Glutamatergic neuron (in vitro differentiated cells): ENCODE results near the gene POLN. TPM values are rescaled to one million over a fixed set of nuclear protein-coding genes. Genes with fewer than 3 reads are reported as not detected.

Experiments used
- DNase-seq: peaks from one replicate; pipeline ENCODE4 v3.0.0; 2022
- H3K27ac Mint-ChIP-seq: one replicate; pipeline ENCODE4 v1.8.0; 2020; ENCODE audit warnings: mild to moderate bottlenecking, mixed read lengths, inconsistent platforms; ENCODE audit not compliant: unreplicated experiment
- H3K27me3 Mint-ChIP-seq: one replicate; pipeline ENCODE4 v1.8.0; 2020; ENCODE audit warnings: mild to moderate bottlenecking, moderate library complexity, mixed read lengths, inconsistent platforms; ENCODE audit not compliant: unreplicated experiment
- H3K36me3 Mint-ChIP-seq: one replicate; pipeline ENCODE4 v1.8.0; 2020; ENCODE audit warnings: mild to moderate bottlenecking, mixed read lengths, inconsistent platforms; ENCODE audit not compliant: unreplicated experiment
- H3K4me1 Mint-ChIP-seq: one replicate; pipeline ENCODE4 v1.8.0; 2020; ENCODE audit warnings: mild to moderate bottlenecking, low read depth, mixed read lengths, inconsistent platforms; ENCODE audit not compliant: unreplicated experiment
- H3K4me3 Mint-ChIP-seq: one replicate; pipeline ENCODE4 v1.8.0; 2020; ENCODE audit warnings: mild to moderate bottlenecking, mixed read lengths, inconsistent platforms; ENCODE audit not compliant: unreplicated experiment
- H3K9me3 Mint-ChIP-seq: one replicate; pipeline ENCODE4 v1.8.0; 2020; ENCODE audit warnings: mild to moderate bottlenecking, moderate library complexity, mixed read lengths, inconsistent platforms; ENCODE audit not compliant: unreplicated experiment
- total RNA-seq: library from RNA; stranded (reverse); fragmentation: NEBNext Ultra II Directional; extraction: Animal tissue kit (Norgen Biotek cat#: 25700); gene quantifications from one replicate; pipeline ENCODE4 v1.2.1, GENCODE V29; 2021; ENCODE audit not compliant: unreplicated experiment
- TF ChIP-seq, protein P1 (sequence below): fragments of 200-600 bp; sonication (generic); IDR thresholded peaks from one replicate; pipeline ENCODE4 v1.5.0; 2021; ENCODE audit not compliant: partially characterized antibody, unreplicated experiment

POLN gene
- total RNA-seq, 1 donor from 2014 or later, result 6.8 TPM

DNA sequence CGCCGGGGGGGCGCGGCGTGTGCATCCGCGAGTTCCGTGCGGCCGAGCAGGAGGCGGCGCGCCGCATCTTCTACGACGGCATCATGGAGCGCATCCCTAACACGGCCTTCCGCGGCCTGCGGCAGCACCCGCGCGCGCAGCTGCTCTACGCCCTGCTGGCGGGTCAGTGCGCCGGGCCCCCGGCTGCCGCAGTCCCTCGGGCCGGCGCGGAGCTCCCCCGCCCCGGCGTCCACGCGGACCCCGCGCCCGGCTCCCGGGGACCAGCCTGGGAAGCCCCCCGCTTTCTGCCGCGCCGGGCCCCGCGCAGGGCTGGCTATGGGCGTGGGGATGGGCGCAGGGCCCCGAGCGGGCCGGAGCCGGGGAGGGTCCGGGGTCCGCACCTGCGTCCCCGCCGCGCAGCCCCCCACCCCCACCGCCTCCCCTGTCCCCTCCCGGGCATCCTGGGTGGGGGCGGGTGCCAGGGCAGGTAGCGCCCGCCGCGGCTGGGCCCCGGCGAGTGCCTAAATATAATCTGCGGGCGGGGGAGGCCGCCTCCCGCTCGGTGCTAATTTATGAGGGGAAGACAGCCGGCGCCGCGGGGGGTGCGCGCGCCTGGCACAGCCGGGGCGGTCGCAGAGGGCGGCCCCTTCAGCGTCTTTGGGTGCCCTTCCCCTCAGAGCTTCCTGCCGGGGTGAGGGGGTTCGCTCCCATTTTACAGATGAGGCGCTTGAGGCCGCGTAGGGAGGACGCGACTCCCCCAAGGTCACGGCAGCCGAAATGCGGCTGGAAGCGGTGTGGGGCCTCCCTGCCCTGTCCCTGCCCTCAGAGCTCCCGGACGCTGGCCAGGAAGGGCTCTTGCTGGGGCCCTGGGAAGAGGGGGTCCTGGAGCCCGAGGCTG, 182.0 kb downstream of the POLN start:
- Mint-ChIP-seq H3K36me3 (no peaks in the 10 kb centered on the region), H3K4me3 (no peak overlapping the region), H3K4me1 (no peaks in the 10 kb centered on the region), H3K9me3 (peaks cover 4% of the 10 kb centered on the region), H3K27me3 (peaks cover 12% of the 10 kb centered on the region), H3K27ac (no peak overlapping the region)
- TF ChIP-seq, protein P1, sequence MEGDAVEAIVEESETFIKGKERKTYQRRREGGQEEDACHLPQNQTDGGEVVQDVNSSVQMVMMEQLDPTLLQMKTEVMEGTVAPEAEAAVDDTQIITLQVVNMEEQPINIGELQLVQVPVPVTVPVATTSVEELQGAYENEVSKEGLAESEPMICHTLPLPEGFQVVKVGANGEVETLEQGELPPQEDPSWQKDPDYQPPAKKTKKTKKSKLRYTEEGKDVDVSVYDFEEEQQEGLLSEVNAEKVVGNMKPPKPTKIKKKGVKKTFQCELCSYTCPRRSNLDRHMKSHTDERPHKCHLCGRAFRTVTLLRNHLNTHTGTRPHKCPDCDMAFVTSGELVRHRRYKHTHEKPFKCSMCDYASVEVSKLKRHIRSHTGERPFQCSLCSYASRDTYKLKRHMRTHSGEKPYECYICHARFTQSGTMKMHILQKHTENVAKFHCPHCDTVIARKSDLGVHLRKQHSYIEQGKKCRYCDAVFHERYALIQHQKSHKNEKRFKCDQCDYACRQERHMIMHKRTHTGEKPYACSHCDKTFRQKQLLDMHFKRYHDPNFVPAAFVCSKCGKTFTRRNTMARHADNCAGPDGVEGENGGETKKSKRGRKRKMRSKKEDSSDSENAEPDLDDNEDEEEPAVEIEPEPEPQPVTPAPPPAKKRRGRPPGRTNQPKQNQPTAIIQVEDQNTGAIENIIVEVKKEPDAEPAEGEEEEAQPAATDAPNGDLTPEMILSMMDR, result no peak
- DNase-seq, result peak; percentile 61

DNA sequence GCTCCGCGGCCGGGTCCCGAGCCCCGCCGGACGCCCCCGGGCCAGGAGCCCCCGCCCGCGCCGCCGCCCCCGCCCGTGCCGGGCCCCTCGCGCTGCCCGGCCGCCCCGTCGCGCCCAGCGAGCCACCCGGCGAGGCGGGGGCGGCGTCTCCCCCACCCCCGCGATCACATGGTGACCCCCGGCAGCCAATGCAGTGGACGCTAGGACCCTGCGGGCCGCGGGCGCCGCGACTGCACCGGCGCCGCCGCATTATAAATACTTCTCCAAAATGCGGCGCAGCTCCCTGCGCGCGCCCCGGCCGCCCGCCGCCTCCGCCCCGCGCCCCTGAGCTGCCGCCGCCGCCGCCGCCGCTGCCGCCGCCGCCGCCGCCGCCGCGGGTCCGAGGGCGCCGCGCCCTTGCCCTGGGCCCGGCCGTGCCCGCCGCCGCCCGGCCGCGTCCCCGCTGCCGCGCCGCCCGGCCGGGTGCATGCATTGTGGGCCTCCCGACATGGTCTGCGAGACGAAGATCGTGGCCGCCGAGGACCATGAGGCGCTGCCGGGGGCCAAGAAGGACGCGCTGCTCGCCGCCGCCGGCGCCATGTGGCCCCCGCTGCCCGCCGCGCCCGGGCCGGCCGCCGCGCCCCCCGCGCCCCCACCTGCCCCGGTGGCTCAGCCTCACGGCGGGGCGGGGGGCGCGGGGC, 182.7 kb downstream of the POLN start, which contains the start of gene NAT8L:
Gene NAT8L, plus strand, starts transcription at position 282 of the 680 bp plus-strand sequence. Its CDS starts 185 bp downstream, at position 467.
- Mint-ChIP-seq H3K4me3 (no peak within 1 kb of the TSS), H3K4me1 (no peaks in the 10 kb centered on the region), H3K9me3 (peaks cover 4% of the 10 kb centered on the region), H3K36me3 (peaks cover under 1% of the 10 kb centered on the region), H3K27me3 (peaks cover 12% of the 10 kb centered on the region), H3K27ac (no peak within 1 kb of the TSS)
- DNase-seq, result peak; percentile 72
- TF ChIP-seq, protein P1, result no peak

DNA sequence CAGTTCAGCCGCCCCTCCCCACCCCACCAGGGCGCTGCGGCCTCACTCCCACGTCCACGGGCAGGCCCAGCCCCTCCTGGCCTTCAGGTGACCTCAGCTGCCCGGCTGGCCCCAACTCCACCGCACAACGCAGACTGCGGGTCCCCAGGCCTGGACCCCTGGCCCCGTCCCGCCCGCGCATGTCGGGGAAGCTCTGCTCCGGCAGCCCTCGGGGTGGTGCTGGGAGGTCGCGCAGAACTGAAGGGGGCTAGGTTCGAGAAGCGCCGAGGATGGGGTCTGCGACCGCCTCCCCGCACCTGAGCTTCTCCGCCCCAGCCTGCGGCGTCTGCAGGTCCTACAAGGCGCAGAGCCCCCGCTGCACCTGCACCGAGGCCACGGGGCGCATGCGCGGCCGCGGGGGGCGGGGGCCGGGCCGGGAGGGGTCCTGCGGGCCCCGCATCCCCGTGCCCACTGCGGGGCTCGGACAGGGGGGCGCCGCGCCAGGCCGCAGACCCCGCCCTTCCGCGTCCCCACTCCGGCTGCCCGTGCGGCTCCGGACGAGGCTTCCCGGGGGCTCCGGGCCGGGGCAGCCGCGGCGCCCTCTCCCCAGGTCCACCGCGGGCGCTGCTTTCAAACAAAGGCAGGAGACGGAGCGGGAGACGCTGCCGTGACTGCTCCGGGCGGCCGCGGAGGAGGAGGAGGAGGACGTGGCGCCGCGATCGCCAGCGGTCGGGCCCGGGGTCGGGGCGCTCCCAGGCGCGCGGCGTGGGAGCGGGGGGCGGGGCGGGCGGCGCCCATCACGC, 183.5 kb downstream of the POLN start:
- DNase-seq, result peak; percentile 60
- Mint-ChIP-seq H3K4me3 (no peak overlapping the region), H3K36me3 (peaks cover 5% of the 10 kb centered on the region), H3K27me3 (peaks cover 12% of the 10 kb centered on the region), H3K9me3 (peaks cover 6% of the 10 kb centered on the region), H3K4me1 (no peaks in the 10 kb centered on the region), H3K27ac (no peak overlapping the region)
- TF ChIP-seq, protein P1, result no peak

DNA sequence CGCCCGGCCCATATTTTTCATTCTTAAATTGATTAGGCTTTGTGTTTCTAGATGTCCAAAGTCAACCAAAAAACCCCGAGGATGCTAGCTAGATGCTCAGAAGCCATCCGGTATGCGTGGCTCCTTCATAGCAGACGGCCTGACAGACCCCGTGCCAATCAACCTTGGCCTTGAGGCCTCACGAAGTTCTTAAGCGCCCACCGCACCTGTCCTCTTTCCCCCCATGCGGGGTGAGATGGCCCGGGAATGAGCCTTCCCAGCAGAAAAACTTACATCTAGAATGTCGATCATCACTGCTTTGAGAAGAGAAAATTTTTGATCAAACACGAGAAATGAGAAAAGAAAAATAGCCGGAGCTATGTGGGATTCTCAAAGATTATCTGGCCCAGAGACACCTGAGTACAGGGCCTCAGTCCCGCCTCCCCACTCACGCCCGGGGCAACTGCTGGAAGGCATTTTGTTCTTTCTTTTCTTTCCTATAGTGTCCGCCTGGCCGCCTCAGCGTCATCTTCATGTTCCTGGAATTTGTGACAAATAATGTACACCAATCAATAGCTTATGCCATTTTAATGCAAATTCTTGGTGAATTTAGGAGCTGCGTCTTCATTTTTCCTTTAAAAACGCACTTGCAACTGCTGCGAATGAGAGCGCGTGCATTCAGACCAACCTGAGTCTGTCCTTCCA, 184.4 kb downstream of the POLN start:
- Mint-ChIP-seq H3K4me3 (peak overlapping the region; percentile 79), H3K4me1 (no peaks in the 10 kb centered on the region), H3K27me3 (peaks cover 12% of the 10 kb centered on the region), H3K9me3 (peaks cover 6% of the 10 kb centered on the region), H3K36me3 (peaks cover 5% of the 10 kb centered on the region), H3K27ac (peak overlapping the region; percentile 81)
- peak; percentile 11 for DNase-seq
- TF ChIP-seq, protein P1, result no peak
